HG03442 (cell line): ENCODE data around the gene ISL1.

Source experiments
- ATAC-seq: cut with Tn5 transposase; IDR thresholded peaks from one replicate; pipeline ENCODE4 v1.9.1; 2021; ENCODE audit warnings: mild to moderate bottlenecking, moderate library complexity; ENCODE audit not compliant: unreplicated experiment

The ISL1 gene

DNA sequence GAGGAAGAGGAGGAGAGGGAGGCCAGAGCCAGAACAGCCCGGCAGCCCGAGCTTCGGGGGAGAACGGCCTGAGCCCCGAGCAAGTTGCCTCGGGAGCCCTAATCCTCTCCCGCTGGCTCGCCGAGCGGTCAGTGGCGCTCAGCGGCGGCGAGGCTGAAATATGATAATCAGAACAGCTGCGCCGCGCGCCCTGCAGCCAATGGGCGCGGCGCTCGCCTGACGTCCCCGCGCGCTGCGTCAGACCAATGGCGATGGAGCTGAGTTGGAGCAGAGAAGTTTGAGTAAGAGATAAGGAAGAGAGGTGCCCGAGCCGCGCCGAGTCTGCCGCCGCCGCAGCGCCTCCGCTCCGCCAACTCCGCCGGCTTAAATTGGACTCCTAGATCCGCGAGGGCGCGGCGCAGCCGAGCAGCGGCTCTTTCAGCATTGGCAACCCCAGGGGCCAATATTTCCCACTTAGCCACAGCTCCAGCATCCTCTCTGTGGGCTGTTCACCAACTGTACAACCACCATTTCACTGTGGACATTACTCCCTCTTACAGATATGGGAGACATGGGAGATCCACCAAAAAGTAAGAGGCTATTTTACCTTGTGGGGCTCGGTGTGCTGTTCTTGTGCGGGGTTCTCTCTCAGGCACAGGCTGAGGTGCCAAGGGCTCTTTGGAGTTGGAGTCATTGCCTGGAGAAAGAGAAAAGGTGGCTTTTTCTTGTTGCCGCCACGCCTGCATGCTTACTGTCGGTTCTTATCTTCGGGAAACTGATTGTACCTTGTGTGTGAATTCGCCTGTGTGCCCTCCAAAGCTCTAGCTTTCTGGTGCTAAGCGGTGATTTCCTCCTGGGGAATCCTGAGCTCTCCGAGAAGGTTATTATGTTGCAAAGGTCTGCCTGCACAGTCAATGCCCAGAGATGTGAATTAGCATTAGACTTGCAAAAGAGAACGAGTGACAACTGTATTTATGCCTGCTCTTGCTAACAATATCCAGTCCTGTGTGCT is at the start of gene ISL1:
TSS of gene ISL1 (plus strand) at position 318 of the 991 bp plus-strand sequence. CDS start at position 542, 224 bp downstream.
- no peak for ATAC-seq

DNA sequence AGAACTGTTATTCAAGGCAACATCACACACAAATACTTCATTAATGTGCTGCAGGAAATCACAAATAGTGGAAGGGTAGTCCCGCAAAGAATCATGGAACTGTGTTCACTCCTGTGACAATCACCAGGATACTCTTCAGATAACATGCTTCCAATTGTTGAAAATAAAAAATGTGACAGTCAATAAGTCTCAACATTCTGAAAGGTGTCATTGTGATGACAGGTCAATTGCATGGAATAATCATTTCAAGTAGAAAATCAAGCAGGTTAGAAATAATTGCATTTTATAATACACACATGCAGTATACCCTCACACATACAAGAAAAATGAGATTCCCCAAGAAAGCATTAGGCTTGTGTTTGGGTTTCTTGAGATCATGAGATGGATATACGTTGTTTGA is 46.4 kb upstream of the ISL1 start:
- ATAC-seq, result no peak

DNA sequence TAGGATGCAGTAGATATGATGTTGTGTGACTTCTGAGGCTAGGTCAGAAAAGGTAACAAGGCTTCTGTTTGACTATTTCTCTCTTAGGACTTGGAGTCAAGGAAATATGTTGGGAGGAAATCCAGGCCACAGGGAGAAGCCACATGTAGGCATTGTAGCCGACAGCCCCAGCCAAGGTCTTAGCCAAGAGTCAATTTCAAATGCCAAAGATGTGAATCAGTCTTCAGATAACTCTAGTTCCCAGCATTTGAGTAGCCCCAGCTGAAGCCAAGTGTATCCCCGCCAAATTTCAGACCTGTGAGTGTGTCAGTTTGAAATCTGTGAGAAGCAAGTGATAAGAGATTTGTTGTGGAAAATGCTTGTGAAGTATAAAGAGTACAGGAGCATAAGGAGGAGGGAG is 38.1 kb upstream of the ISL1 start:
- ATAC-seq, result no peak

DNA sequence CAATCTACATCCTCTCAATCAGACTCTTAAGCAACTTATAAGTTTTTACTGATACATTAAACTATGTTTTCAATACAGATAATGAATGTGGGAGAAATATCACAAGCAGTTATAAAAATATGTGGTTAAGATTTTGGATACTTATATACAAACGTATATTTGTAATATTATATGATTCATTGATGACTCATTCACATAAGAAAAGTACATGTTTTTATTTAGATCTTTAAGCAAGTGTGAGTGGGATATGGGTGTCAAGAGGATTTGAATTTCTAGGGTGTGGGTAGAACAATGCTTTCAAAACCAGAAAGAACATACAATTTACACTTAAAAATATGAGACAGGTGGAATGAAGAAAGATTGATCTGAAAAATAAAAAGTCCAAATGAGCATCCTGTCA is 36.1 kb upstream of the ISL1 start:
- no peak for ATAC-seq

DNA sequence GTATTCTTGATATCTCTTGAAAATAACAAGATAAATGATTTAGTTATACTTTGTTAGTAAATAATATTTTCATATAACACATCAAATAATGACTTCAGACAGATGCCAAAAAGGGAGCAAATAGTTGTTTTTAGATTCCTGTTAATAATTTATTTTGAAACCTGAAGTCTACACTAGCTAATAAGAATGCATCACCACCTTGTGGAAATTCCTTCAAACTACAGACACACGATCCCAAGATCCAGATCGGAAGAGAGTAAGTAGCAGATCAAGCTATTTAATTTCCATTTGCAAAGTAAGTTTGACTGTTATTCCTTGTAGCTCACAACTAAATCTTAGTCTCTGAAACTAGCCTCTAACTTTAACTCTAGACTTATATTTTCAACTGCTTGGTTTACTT is 35.5 kb upstream of the ISL1 start:
- ATAC-seq, result no peak

DNA sequence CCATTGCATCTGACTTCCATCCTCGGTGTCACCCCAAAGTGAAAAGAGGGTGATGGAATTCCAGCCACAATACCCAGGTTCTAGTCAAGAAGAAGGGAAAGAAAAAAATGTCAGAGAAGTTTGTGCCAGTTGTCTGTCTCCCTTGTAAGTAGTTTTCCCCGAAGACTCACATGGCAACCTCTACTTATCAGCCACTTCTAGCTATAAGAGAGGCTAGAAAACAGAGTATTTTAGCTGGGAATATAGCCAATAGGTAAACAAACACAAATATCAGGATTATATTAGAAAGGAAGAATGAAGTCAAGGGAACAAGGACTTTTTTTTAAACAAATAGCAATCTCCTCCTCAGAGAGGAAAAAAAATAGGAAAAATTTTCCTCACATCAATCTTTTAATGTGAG is 12.2 kb upstream of the ISL1 start:
- ATAC-seq, result no peak

DNA sequence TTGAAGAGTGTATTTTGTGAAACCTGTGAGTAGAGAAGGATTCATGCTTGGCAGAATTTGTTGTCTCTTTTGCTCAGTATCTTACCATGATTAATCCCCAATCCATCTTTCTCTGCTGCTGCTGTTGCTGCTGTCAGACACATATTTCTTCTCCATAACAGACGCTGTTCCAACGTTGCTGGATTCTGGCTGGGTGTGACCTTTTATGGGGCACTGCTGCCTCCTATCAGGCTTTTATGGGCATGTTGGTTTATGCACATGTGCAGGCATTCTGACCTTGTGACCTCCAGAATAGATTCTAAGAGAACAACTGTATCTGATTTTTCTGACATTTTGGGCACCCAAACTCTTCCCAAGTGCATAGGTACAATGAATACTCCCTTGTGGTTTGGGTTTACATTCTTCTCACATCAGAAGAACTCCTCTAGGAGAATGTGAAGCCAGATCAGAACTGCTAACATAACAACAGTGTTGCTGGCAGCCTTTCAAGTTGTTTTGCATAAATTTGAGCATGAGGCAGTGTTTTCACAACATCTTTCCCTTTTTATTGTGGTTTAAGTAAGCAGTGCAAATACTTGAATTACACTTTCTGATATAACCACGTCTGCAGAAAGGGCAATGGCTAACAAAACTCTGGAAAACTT is 9.2 kb upstream of the ISL1 start:
- ATAC-seq, result no peak

DNA sequence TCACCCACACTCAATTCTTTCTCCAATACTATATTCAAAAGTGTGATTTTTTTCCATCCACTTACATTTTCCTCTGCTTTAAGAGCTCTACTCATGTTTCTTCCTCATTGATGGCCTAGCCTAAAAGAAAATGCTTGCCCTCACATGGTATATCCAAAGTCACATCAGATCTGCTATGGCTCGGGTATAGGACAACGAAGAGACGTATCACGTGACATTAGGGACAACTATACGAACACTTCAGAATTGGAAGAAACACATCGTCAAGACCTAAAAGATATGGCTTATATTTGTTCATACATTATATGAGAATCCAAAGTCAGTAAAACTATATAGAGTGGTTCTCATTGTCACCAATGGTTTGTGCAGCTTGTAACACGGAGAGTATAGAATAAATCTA is 8.2 kb upstream of the ISL1 start:
- ATAC-seq, result no peak

DNA sequence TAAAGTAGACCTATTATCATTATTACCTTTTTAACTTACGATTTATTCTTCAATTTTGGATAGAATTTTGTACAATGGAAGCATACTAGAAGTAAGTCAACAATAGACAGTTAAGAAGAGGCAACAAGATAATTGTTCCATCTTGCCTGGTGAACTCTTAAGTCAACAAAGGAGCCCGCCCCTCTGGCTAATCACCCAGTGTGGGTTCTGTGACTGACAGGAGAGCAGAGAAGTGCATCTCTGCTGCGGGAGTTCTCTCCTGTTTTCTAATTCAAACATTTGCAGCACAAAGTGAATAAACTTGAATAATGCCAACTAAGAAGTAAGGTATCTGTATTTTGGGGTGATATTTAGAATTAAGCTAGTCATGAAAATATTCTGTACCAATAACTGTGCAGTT is 6.7 kb upstream of the ISL1 start:
- ATAC-seq, result no peak

DNA sequence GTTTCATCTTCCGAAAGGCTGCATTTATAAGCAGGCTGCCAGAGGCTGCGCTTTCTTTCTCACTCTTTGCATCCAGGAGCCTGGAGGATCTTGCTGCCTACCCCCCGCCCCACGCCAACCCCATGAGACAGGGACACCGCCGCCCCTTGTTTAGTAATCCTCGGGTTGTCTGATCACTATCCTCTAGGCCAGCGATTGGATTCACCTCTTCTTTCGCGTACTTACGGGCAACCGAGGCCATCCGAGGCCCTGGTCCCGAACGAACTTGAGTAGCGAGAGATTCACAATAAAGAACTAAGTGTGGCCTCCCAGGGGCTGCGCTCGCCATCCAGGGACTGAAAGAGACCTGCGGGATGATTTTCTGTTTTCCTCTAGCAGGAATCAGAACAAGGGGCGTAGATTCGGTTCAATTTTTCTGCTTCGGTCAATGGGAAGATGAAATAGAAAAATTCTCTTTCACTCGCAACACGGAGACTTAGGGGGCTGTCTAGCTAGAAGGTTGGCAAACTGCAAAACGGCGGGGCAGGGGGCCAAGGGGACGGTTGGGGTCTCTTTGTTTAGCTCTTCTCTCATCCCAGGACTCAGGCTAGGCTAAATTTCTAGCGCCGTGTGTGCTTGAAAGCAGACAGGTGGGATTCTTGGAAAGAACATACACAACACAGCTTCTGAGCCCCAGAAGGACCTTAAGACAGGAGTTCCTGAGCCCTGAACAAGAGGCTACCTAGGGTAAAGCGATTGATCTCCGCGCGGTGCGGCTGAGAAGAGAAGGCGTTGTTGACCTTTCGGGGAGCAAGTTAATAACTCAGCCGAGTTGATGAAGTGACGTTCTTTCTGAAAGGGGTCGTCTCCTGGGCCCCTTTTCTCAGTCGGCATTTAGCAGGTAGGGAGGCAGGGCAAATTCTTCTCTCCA is 5.8 kb upstream of the ISL1 start:
- no peak for ATAC-seq

DNA sequence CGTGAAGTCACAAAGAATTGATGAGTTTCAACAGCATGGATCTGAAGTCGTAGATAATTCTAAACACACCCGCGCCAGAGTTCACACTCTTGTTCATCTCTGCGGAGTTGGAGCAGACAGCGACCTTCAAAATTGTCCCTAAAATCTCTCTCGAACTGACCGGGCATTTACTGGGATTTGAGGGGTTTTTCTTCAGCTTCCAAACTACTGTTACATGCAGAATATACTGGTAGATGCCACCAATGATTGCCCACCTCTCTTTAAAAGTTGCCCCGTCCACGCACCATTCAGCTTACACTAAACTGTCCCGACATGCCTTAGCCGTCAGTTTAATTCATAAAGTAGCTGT is 5.2 kb upstream of the ISL1 start:
- ATAC-seq, result no peak

DNA sequence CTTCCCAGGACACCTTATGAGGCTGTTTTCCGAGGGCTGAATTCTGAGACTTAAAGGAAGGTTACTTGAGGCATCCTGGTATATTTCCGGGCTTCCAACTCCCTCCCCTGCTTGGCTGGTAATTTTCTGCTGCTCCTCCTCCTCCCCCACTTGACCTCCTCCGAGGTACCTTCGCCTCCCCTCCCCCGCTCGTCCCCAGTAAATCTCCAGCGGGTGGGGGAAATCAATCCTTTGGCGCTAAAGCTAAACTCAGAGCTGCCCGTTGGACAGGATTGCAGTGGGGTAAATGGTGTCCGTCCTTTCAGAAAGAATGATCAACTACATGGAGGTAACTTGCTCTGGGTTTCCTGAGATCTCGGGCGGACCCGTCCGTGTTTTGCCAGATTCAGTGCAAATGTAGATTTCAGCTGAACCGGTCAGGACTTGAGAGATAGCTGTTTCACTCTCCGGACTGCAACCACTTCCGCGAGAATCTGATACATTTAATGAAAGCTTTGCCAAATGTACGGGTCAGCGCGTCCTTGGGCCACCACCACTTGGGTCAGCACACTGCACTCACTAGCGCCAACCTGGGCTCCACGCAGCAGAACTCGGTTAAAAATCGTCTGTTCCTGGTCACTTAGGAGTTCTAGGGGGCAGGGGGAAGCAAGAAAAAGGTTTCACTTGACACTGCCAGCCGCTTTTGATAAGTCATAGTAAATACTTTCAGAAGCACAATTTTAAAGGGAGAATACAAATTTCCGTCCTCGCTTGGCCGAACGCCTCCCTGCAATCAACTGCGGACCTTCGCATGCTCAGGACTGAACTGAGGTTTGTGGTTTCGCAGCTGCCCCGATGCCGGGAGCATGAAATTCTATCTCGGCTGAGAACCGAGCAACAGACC is 4.6 kb upstream of the ISL1 start:
- ATAC-seq, result no peak

DNA sequence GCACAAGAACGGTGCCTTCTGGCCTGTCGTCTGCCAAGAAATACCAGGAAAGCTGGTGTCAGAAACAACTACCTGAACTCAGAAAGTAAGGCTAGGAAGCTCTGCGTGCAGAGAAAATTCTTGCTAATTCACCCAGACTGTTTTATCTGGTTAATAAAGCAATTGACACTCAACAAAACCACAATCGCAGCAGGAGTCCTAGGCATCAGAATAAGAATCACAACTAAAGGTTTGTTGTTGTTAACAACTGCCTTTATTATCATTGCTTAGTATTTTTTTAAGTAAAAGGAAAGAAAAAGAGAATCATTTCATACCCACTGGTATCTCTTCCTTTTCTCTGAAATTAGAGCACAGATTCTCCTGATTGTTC is 3.9 kb upstream of the ISL1 start:
- ATAC-seq, result no peak

DNA sequence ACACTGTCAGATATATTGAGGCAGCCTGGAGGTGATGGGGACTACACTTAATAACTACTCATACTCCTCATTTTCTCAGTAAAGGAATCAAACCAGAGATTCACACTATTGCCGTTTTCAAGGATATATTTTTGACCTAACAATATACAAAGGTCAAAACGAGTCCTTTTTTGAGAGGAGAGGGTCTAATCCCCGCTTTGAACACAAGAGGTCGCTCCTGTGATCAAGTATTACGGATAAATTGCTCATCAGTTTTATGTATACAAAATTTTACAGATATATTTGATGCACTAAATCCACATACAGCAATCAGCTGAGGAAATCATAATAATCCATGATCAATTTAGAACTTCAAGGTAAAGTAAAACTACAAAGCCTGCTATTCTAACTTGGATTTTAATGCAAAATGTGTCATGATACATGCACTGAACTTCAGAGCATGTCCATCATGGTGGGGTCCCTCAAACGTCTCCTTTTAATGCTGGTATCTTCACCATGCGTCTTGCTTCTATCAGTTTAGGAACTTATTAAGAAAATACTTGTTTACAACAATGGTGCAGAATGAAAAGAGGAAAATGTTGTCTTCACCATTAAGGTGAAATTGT is 2.5 kb upstream of the ISL1 start:
- ATAC-seq, result no peak

DNA sequence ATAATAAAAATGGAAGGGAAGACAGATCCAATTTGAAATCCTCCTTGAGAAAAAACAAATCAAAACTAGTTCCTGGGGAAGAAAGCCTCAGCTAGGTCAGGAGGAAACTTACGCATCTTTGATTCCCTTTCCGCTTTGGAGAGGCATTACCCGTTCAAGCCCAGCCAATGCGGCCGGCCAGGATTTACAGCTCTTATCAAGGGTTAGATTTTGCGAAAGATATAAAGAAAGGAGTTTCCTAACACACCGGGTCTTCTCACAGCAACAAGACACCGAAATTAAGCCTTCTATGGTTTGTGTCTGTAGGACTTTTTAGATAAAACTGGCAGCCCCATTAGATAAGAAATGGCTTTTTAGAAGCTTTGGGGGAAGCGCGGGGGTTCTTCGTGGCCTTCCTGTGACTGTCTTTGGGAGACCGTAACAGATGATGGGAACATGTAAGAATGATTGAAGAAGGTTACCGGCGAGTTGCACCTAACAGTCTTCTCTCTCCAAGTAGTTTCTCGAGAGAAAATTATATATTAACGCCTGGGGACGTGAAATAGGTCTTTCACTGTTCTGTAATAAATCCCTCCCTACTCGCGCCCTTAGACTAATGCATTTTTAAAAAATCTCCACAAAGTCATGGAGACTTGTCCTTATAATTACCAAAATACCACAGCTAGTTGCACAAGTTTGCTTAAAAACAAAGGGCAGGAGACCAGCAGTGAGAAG is 1.3 kb upstream of the ISL1 start:
- no peak for ATAC-seq

DNA sequence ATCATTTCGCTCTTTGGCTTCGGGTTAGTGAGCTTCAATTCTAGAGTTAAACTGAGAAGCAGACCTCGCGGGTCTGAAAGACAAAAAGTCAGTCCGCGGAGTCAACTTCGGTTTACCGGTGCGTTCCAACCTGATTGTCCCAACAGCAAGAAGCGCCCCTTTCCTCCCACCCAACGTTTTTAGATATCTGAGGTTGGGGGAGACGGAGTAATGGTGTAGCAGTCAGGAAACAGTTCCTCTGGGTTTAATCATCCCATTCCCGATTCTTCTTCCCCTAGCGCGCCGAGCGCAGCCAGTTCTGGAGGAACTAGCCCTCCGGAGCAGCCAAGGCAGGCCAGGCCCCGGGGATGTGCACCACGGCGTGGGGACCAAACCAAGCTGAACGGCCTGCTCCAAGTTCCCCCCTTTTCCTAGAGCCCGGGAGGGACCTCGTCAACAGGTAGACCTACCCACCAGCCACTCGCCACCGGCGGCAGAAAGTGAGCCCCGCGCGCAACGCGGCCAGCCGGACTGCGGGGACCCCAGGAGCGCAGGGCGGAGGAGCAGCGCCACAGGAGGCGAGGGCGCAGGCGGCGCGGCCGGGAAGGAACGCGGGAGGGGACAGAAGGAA is 622 bp upstream of the ISL1 start:
- ATAC-seq, result no peak

DNA sequence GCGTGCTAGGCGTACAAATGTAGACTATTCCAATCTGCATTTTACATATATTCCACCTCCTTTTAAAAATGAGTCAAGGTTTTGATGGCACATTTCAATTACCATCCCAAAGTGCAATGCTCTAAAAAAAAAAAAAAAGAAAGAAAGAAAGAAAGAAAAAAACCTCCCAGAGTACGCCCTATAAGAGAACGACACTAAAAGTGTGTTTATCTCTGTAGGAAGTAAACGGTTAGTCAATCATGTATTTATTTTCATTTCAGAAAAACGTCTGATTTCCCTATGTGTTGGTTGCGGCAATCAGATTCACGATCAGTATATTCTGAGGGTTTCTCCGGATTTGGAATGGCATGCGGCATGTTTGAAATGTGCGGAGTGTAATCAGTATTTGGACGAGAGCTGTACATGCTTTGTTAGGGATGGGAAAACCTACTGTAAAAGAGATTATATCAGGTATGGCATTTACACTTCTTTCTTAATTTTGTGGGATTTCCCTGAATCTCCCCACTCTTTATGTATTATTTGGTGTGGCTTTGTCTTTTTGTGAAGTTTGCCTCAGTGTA is 1.1 kb downstream of the ISL1 start:
- no peak for ATAC-seq

DNA sequence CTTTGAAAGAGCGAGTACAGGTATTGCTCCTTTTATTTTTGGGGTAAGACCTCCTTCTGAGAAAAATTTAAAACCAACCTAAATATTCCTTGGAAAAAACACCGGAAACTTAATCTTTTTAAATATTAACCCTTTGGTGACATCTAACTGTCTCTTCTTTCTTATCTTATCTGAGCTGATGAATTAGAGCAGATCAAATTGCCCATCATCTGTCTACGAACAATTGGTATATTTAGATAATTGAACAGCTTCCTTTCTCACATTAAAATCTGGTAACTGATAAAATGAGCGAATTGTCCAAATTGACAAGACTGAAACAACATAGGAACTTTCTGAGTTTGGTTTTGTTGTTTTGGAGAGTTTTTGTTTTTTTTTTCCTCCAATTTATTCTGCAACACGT is 2.0 kb downstream of the ISL1 start:
- ATAC-seq, result no peak
